ENCODE results near the gene FNDC3B.

- TF ChIP-seq CTCF (IDR thresholded peaks at IDR 0.05), result no peak
- TF ChIP-seq POLR2A (IDR thresholded peaks at IDR 0.05), result no peak
Observed at GRCh38 chr3:172323894-172324610, 284.7 kb downstream of the FNDC3B start.

Measured in testis (tissue), 2 donors.